GM23338 (cell line): ENCODE results near the gene EEF1G. TPM values are rescaled to one million over a fixed set of nuclear protein-coding genes. Genes with fewer than 3 reads are reported as not detected.
A peak's percentile ranks its signal among the peaks of the same experiment; 100 is the strongest.

Experiments
- ATAC-seq: fragments of 200-7000 bp; cut with Tn5 transposase; 3 replicates; pipeline ENCODE4 v1.9.1; 2020
- DNase-seq: peaks from one replicate; pipeline ENCODE4 v3.0.0-alpha.2; 2015; ENCODE audit warnings: low spot score
- H2AFZ ChIP-seq: fragments of 200-600 bp; sonication (generic); 2 replicates; pipeline ENCODE4 v1.8.0; 2016; ENCODE audit warnings: antibody characterized with exemption, mild to moderate bottlenecking, moderate library complexity
- H3F3A ChIP-seq: fragments of 200-600 bp; sonication (generic); replicated peaks from 2 replicates; pipeline ENCODE4 v1.8.0; 2017; ENCODE audit warnings: antibody characterized with exemption, mixed run types, low read depth
- H3K27ac ChIP-seq: fragments of 200-600 bp; sonication (generic); 2 replicates; pipeline ENCODE4 v1.6.1; 2016; ENCODE audit warnings: low read depth
- H3K27me3 ChIP-seq: fragments of 200-600 bp; sonication (generic); 2 replicates; pipeline ENCODE4 v1.8.0; 2016; ENCODE audit warnings: mild to moderate bottlenecking, mixed run types, moderate library complexity; ENCODE audit not compliant: insufficient read depth
- H3K36me3 ChIP-seq: fragments of 200-600 bp; sonication (generic); 2 replicates; pipeline ENCODE4 v1.8.0; 2016; ENCODE audit warnings: mild to moderate bottlenecking; ENCODE audit not compliant: insufficient read depth
- H3K4me1 ChIP-seq: fragments of 200-600 bp; sonication (generic); 2 replicates; pipeline ENCODE4 v1.8.0; 2016; ENCODE audit warnings: mild to moderate bottlenecking, moderate library complexity; ENCODE audit not compliant: insufficient read depth
- H3K4me2 ChIP-seq: fragments of 200-600 bp; sonication (generic); 2 replicates; pipeline ENCODE4 v1.7.1; 2017; ENCODE audit warnings: mixed run types
- H3K4me3 ChIP-seq: fragments of 200-600 bp; sonication (generic); 2 replicates; pipeline ENCODE4 v1.6.1; 2016; ENCODE audit warnings: mixed run types
- H3K79me2 ChIP-seq: fragments of 200-600 bp; sonication (generic); replicated peaks from 2 replicates; pipeline ENCODE4 v1.8.0; 2017; ENCODE audit warnings: mild to moderate bottlenecking; ENCODE audit not compliant: insufficient read depth
- H3K9me2 ChIP-seq: fragments of 200-600 bp; sonication (generic); 2 replicates; pipeline ENCODE4 v1.8.0; 2017; ENCODE audit not compliant: insufficient read depth
- H4K20me1 ChIP-seq: fragments of 200-600 bp; sonication (generic); replicated peaks from 2 replicates; pipeline ENCODE4 v1.8.0; 2017; ENCODE audit warnings: mild to moderate bottlenecking; ENCODE audit not compliant: insufficient read depth
- H3K27ac Mint-ChIP-seq: 2 replicates; pipeline ENCODE4 v1.8.0; 2020; ENCODE audit warnings: inconsistent platforms, mild to moderate bottlenecking, moderate library complexity, mixed read lengths
- H3K27me3 Mint-ChIP-seq: 3 replicates; pipeline ENCODE4 v1.8.0; 2022; ENCODE audit warnings: low read depth, mild to moderate bottlenecking, moderate library complexity, mixed read lengths, inconsistent platforms; ENCODE audit not compliant: insufficient read depth, poor library complexity
- H3K36me3 Mint-ChIP-seq: 3 replicates; pipeline ENCODE4 v1.8.0; 2021; ENCODE audit warnings: low read depth, mild to moderate bottlenecking, inconsistent platforms, moderate library complexity, mixed read lengths
- H3K4me1 Mint-ChIP-seq: 3 replicates; pipeline ENCODE4 v1.8.0; 2020; ENCODE audit warnings: mild to moderate bottlenecking, inconsistent platforms, mixed read lengths
- H3K4me3 Mint-ChIP-seq: 3 replicates; pipeline ENCODE4 v1.8.0; 2021; ENCODE audit warnings: moderate library complexity, mild to moderate bottlenecking, inconsistent platforms, mixed read lengths
- H3K9me3 Mint-ChIP-seq: 3 replicates; pipeline ENCODE4 v1.8.0; 2020; ENCODE audit warnings: moderate library complexity, mild to moderate bottlenecking, inconsistent platforms, mixed read lengths
- CTCF ChIP-seq, 2 experiments: fragments of 200-600 bp in 1 of 2; sonication (generic) in 1 of 2; conservative IDR thresholded peaks; 2 replicates each; pipeline versions ENCODE4 v1.5.1 to v1.6.1; 2016 to 2017; ENCODE audit warnings: antibody characterized with exemption in 2 of 2, low read depth in 2 of 2, mild to moderate bottlenecking in 2 of 2, moderate library complexity in 1 of 2
- POLR2AphosphoS5 ChIP-seq: IDR thresholded peaks from 2 replicates; pipeline ENCODE4 v1.6.1; 2016; ENCODE audit warnings: antibody characterized with exemption, low read depth
- ZNF331 ChIP-seq: fragments of 250-450 bp; sonication (Bioruptor Pico); IDR thresholded peaks from 2 replicates; pipeline ENCODE4 v1.5.0; 2020; ENCODE audit warnings: low read depth, mild to moderate bottlenecking, moderate library complexity
- polyA plus RNA-seq: library from polyadenylated mRNA; unstranded; fragments of >200 nt; fragmentation: Nextera tagmentation; extraction: Ambion mirVana; gene quantifications from 2 replicates; pipeline ENCODE4 v1.2.1, GENCODE V29; 2016
- total RNA-seq: library from RNA; depleted of rRNA; stranded (reverse); fragments of >200 nt; shearing (Covaris generic); gene quantifications from 2 replicates; pipeline ENCODE4 v1.2.3, GENCODE V29; 2014
- TF ChIP-seq, protein P1 (sequence below): IDR thresholded peaks from one replicate; pipeline ENCODE4 v1.6.1; 2018; ENCODE audit warnings: antibody characterized with exemption; ENCODE audit not compliant: unreplicated experiment
- TF ChIP-seq, protein P2 (sequence below): IDR thresholded peaks from 2 replicates; pipeline ENCODE4 v1.6.1; 2016; ENCODE audit warnings: antibody characterized with exemption

Gene EEF1G
- total and polyA plus RNA-seq, 2 experiments from 2014 or later, result 696 to 1,316 TPM

DNA sequence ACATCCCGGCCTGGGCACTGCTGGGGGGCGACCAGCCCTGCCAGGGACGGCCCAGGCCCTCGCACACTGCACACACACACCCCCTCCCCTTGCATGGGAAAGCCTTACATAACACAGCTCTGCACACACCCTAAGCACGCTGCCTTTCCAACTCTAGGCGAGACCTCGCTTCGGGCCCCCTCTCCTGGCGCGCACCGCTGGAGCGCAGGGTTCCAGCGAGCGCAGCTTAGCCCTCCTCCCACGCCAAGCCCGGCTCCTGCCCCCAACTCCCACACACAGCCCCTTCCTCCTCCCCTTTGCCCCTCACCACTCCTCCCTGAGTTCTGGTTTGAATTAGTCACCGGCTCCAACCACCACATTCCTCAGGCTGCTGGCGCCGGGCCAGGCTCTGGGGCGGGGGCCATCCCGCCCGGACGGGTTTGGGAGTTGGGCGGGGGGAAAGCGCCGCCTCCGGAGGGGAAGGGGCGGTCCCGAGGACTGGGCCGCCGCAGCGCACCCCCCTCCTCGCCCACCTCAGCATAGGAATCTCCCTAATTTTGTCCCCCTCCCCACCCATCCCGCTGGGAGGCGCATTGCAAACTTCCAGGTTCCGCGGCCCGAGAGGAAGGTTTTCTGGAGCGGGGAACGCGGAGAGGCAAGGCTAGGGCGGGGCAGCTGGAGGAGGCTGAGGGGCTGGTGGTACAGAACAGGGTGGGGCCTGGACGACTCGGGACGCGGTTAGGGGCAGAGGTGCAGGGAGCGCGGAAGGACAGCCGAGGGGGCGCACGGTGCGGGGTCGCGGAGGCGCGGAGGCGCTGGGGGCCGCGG lies 28.1 kb downstream of the EEF1G start:
- DNase-seq (peak; percentile 83), ATAC-seq (peak; percentile 40)
- Histone ChIP-seq H3K27ac (no peak overlapping the region), H3K36me3 (no peaks in the 10 kb centered on the region), H3K27me3 (peaks cover 95% of the 10 kb centered on the region), H3F3A (0 out of 2 replicates have a peak, but pooled peaks cover 3% of the 10 kb centered on the region), H3K4me3 (peak overlapping the region; percentile 88), H3K4me2 (peak overlapping the region; percentile 96), H2AFZ (peak overlapping the region; percentile 94), H4K20me1 (peaks cover 3% of the 10 kb centered on the region; the same call in 1 of the 2 replicates), H3K9me2 (no peaks in the 10 kb centered on the region), H3K4me1 (peaks cover 38% of the 10 kb centered on the region; the same call in 1 of the 2 replicates), H3K79me2 (no peaks in the 10 kb centered on the region)
- Mint-ChIP-seq H3K27ac (no peak overlapping the region), H3K36me3 (no peaks in the 10 kb centered on the region), H3K9me3 (no peaks in the 10 kb centered on the region; the same call in 2 of the 3 replicates), H3K4me3 (peak overlapping the region; percentile 83), H3K27me3 (peaks cover 79% of the 10 kb centered on the region), H3K4me1 (peaks cover 51% of the 10 kb centered on the region)
- TF ChIP-seq POLR2AphosphoS5 (no peak), ZNF331 (CRISPR knock-in tag) (no peak), CTCF (conservative IDR thresholded peaks at IDR 0.05; ENCODE audit: low read depth in 2 of 2) (peak in 1 of 2 experiments; percentile 6; a peak in 1 of 4 replicates)
- TF ChIP-seq, protein P1, sequence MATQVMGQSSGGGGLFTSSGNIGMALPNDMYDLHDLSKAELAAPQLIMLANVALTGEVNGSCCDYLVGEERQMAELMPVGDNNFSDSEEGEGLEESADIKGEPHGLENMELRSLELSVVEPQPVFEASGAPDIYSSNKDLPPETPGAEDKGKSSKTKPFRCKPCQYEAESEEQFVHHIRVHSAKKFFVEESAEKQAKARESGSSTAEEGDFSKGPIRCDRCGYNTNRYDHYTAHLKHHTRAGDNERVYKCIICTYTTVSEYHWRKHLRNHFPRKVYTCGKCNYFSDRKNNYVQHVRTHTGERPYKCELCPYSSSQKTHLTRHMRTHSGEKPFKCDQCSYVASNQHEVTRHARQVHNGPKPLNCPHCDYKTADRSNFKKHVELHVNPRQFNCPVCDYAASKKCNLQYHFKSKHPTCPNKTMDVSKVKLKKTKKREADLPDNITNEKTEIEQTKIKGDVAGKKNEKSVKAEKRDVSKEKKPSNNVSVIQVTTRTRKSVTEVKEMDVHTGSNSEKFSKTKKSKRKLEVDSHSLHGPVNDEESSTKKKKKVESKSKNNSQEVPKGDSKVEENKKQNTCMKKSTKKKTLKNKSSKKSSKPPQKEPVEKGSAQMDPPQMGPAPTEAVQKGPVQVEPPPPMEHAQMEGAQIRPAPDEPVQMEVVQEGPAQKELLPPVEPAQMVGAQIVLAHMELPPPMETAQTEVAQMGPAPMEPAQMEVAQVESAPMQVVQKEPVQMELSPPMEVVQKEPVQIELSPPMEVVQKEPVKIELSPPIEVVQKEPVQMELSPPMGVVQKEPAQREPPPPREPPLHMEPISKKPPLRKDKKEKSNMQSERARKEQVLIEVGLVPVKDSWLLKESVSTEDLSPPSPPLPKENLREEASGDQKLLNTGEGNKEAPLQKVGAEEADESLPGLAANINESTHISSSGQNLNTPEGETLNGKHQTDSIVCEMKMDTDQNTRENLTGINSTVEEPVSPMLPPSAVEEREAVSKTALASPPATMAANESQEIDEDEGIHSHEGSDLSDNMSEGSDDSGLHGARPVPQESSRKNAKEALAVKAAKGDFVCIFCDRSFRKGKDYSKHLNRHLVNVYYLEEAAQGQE, result no peak
- TF ChIP-seq, protein P2, sequence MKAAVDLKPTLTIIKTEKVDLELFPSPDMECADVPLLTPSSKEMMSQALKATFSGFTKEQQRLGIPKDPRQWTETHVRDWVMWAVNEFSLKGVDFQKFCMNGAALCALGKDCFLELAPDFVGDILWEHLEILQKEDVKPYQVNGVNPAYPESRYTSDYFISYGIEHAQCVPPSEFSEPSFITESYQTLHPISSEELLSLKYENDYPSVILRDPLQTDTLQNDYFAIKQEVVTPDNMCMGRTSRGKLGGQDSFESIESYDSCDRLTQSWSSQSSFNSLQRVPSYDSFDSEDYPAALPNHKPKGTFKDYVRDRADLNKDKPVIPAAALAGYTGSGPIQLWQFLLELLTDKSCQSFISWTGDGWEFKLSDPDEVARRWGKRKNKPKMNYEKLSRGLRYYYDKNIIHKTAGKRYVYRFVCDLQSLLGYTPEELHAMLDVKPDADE, result no peak
